Measurements from ENCODE around the gene STAT2.

DNA sequence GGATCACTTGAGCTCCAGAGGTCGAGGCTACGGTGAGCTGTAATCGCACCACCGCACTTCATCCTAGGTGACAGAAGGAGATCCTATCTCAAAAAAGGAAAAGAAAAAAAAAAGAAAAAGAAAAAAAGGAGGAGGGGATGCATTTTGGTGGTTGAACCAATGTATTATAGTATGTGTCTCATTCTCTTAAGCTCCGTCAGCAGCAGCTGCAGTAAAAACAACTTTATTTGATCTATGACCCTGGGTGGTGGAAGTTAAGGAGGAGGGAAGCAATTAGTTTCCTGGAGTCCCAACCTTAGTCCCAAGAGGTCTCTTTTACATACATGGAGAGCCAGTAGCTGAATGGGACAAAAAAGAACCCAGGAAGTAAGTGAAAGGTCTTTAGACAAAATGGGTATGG is 29.5 kb upstream of the STAT2 start:
- TF ChIP-seq POLR2AphosphoS5 (IDR thresholded peaks at IDR 0.05): no peak
- TF ChIP-seq, protein P1, sequence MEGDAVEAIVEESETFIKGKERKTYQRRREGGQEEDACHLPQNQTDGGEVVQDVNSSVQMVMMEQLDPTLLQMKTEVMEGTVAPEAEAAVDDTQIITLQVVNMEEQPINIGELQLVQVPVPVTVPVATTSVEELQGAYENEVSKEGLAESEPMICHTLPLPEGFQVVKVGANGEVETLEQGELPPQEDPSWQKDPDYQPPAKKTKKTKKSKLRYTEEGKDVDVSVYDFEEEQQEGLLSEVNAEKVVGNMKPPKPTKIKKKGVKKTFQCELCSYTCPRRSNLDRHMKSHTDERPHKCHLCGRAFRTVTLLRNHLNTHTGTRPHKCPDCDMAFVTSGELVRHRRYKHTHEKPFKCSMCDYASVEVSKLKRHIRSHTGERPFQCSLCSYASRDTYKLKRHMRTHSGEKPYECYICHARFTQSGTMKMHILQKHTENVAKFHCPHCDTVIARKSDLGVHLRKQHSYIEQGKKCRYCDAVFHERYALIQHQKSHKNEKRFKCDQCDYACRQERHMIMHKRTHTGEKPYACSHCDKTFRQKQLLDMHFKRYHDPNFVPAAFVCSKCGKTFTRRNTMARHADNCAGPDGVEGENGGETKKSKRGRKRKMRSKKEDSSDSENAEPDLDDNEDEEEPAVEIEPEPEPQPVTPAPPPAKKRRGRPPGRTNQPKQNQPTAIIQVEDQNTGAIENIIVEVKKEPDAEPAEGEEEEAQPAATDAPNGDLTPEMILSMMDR (IDR thresholded peaks at IDR 0.05): no peak
- TF ChIP-seq POLR2A (IDR thresholded peaks at IDR 0.05): no peak
- TF ChIP-seq EP300 (IDR thresholded peaks at IDR 0.05): no peak
